ENCODE data around the gene SLAMF1.

GRCh38 chr1:160640359-160641123 lies 6.3 kb downstream of the SLAMF1 start:
- no peak for TF ChIP-seq EP300 (IDR thresholded peaks at IDR 0.05)
- no peak for TF ChIP-seq CTCF (IDR thresholded peaks at IDR 0.05)
- TF ChIP-seq POLR2A (IDR thresholded peaks at IDR 0.05): no peak

All from upper lobe of left lung (tissue), 4 donors.